ENCODE results near the gene TEX36.

TEX36 gene

DNA sequence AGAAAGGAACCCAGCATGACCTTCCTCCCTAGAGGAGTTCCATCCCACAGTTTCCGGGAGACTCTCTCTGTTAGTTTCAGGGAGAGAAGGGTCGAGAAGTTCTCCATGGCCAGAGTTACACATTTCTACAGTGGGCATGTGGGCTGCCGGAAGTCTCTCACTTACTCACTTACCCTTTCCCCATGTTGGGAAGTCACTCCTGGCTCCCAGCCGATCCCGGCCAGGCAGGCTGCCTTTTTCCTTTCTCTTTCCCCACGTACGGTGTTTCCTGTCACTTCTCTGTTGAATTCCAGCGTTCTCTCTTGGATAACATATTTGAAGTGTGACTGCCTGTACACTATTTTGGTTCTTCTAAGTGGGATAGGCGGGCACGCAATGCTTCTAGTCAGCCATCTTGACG lies 3.5 kb downstream of the TEX36 start:
- DNase-seq (ENCODE audit: low read depth): no peak
- TF ChIP-seq, protein P1, sequence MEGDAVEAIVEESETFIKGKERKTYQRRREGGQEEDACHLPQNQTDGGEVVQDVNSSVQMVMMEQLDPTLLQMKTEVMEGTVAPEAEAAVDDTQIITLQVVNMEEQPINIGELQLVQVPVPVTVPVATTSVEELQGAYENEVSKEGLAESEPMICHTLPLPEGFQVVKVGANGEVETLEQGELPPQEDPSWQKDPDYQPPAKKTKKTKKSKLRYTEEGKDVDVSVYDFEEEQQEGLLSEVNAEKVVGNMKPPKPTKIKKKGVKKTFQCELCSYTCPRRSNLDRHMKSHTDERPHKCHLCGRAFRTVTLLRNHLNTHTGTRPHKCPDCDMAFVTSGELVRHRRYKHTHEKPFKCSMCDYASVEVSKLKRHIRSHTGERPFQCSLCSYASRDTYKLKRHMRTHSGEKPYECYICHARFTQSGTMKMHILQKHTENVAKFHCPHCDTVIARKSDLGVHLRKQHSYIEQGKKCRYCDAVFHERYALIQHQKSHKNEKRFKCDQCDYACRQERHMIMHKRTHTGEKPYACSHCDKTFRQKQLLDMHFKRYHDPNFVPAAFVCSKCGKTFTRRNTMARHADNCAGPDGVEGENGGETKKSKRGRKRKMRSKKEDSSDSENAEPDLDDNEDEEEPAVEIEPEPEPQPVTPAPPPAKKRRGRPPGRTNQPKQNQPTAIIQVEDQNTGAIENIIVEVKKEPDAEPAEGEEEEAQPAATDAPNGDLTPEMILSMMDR (IDR thresholded peaks at IDR 0.05; ENCODE audit: control insufficient read depth, insufficient read depth, low read depth, low read length, missing control alignments): no peak
- no peak overlapping the region for H3K4me3 ChIP-seq (ENCODE audit: control insufficient read depth, low read depth, low read length)

DNA sequence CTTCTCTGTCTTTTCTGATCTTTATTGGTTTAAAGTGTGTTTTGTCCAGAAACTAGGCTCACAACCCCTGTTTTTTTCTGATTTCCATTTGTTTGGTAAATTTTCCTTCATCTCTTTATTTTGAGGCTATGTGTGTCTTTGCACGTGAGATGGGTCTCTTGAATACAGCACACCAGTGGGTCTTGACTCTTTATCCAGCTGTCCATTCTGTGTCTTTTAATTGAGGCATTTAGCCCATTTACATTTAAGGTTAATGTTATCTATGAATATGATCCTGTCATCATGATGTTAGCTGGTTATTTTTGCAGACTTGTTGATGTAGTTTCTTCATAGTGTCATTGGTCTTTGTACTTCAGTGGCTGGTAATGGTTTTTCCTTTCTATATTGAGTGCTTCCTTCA lies 10.1 kb downstream of the TEX36 start:
- TF ChIP-seq, protein P1 (IDR thresholded peaks at IDR 0.05; ENCODE audit: control insufficient read depth, insufficient read depth, low read depth, low read length, missing control alignments): no peak

DNA sequence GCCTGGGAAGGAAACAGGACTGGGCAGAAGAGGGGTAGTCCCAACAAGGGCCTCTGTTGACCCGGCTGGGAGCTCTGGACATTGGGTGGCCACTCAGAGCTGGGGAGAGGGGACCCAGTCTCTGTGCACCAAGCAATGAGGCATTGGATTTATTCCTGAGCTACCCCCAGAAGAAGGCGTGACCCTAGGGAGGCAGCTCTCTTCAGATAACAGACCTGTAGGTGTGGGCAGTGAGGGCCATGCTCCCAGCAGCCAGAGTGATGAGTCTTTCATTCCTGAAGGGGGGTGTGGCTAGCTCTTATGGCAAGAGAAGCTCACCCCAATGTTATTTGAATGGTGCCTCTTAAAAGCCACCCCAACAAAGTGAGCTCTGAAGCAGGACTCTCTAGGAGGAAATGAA lies 20.4 kb downstream of the TEX36 start:
- DNase-seq (ENCODE audit: low read depth): no peak
- TF ChIP-seq, protein P1 (IDR thresholded peaks at IDR 0.05; ENCODE audit: control insufficient read depth, insufficient read depth, low read depth, low read length, missing control alignments): no peak
- H3K4me3 ChIP-seq (ENCODE audit: control insufficient read depth, low read depth, low read length): no peak overlapping the region

More for the DNA sequence above, 10.1 kb downstream of the TEX36 start:
- no peak for DNase-seq (ENCODE audit: low read depth)
- H3K4me3 ChIP-seq (ENCODE audit: control insufficient read depth, low read depth, low read length): no peak overlapping the region

GRCh38 chr10:125661941-125662515 lies 20.9 kb downstream of the TEX36 start:
- TF ChIP-seq, protein P1 (IDR thresholded peaks at IDR 0.05; ENCODE audit: control insufficient read depth, insufficient read depth, low read depth, low read length, missing control alignments): no peak
- DNase-seq (ENCODE audit: low read depth): peak; percentile 93

DNA sequence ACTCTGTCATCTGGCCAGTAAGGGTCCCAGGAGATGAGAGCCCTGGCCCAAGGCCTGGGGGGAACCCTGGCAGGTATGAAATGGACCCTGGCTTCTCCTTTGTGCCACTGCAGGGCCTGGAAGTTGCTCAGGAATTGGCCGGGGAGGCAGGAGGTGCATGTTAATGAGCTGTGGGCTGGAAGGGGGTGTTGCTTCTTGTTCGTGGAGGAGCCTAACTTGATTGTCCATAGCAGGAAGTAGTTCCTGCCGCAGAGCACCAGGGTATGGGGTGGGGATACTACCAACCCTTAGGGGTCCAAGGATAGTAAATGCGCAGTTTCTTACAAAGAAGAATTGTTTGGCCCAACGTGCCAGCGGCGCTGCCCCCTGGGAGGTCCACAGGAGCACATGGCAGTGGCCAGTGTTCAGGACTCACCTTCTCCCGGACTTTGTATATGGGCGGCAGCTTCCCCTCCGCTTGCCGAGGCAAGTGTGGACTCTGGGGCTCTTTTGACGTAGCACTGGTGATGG lies 21.5 kb downstream of the TEX36 start:
- TF ChIP-seq, protein P1 (IDR thresholded peaks at IDR 0.05; ENCODE audit: control insufficient read depth, insufficient read depth, low read depth, low read length, missing control alignments): no peak
- H3K4me3 ChIP-seq (ENCODE audit: control insufficient read depth, low read depth, low read length): no peak overlapping the region; the same call in 1 of the 2 replicates
- no peak for DNase-seq (ENCODE audit: low read depth)

More at GRCh38 chr10:125661941-125662515, 20.9 kb downstream of the TEX36 start:
- no peak overlapping the region; the same call in 1 of the 2 replicates for H3K4me3 ChIP-seq (ENCODE audit: control insufficient read depth, low read depth, low read length)

- no peak for DNase-seq (ENCODE audit: low read depth)
- H3K4me3 ChIP-seq (ENCODE audit: control insufficient read depth, low read depth, low read length): no peak overlapping the region
- TF ChIP-seq, protein P1 (IDR thresholded peaks at IDR 0.05; ENCODE audit: control insufficient read depth, insufficient read depth, low read depth, low read length, missing control alignments): no peak
These were observed 23.9 kb downstream of the TEX36 start for GRCh38 chr10:125659071-125659470.
